BLaER1 treated with 17β-estradiol and CSF1 and Interleukin-3, amounts not matched to agents 10 nM and 100 nM (cell line): ENCODE measurements around the gene C1orf167.

Experiments
- H3K27ac ChIP-seq, 11 experiments: shearing (Covaris generic); formaldehyde crosslinking; 2 replicates each; pipeline ENCODE4 v1.8.1; 2022
- H3K27me3 ChIP-seq, 11 experiments: shearing (Covaris generic); formaldehyde crosslinking; 2 replicates each; pipeline ENCODE4 v1.8.1; 2022
- H3K36me3 ChIP-seq, 11 experiments: shearing (Covaris generic); formaldehyde crosslinking; 2 replicates each; pipeline ENCODE4 v1.8.1; 2022
- H3K4me1 ChIP-seq, 10 experiments: shearing (Covaris generic); formaldehyde crosslinking; 2 replicates each; pipeline ENCODE4 v1.8.1; 2022
- H3K4me2 ChIP-seq, 11 experiments: shearing (Covaris generic); formaldehyde crosslinking; 2 replicates each; pipeline ENCODE4 v1.8.1; 2022
- H3K4me3 ChIP-seq, 10 experiments: shearing (Covaris generic); formaldehyde crosslinking; 2 replicates each; pipeline ENCODE4 v1.8.1; 2022
- H3K9ac ChIP-seq, 11 experiments: shearing (Covaris generic); formaldehyde crosslinking; 2 replicates each; pipeline ENCODE4 v1.8.1; 2022
- H3K9me3 ChIP-seq, 11 experiments: shearing (Covaris generic); formaldehyde crosslinking; replicated peaks in 1 of 11; 2 replicates each; pipeline ENCODE4 v1.8.1; 2022
- H4K20me1 ChIP-seq, 11 experiments: shearing (Covaris generic); formaldehyde crosslinking; 2 replicates each; pipeline ENCODE4 v1.8.1; 2022
- Cebpa-rat ChIP-seq, 11 experiments: shearing (Covaris generic); IDR thresholded peaks; 2 replicates each; pipeline ENCODE4 v1.8.1; 2022

The C1orf167 gene

DNA sequence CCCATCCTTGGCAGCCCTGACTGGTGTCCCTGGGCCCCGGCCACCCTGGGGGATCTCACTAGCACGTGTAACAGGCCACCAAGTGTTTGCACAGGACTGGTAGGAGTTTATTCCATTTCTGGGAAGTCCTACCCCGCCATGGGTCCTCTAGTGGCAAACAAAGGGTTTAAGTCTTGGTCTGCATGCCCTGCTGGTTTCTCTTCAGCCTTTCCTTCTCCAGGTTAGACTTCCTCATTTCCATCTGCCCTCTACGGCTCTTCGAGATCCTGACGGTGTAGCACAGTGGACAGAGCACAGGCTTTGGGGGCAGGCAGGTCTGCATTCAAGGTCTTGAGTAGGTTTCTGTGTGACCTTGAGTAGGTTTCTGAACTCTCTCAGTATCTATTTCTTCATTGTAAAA, 23.2 kb upstream of the C1orf167 start:
- no peak for TF ChIP-seq Cebpa-rat (IDR thresholded peaks at IDR 0.05)
- Histone ChIP-seq H3K27ac (peak overlapping the region in 9 of 11 experiments; percentile 90 to 100 (median 97); a peak in 18 of 22 replicates), H3K4me2 (peak overlapping the region; percentile 86 to 99 (median 96)), H3K4me3 (no peak overlapping the region; a peak in 1 of 20 replicates), H3K9me3 (no peaks in the 10 kb centered on the region), H3K36me3 (peaks cover 0 to 7% (median 0%) of the 10 kb centered on the region in 11 experiments; a peak in 2 of 22 replicates), H3K4me1 (peaks cover 67 to 88% (median 87%) of the 10 kb centered on the region in 10 experiments), H3K9ac (peak overlapping the region in 6 of 11 experiments; percentile 4 to 98 (median 94); a peak in 10 of 22 replicates), H4K20me1 (peaks cover 0 to 43% (median 0%) of the 10 kb centered on the region in 11 experiments; a peak in 5 of 22 replicates), H3K27me3 (no peaks in the 10 kb centered on the region)

DNA sequence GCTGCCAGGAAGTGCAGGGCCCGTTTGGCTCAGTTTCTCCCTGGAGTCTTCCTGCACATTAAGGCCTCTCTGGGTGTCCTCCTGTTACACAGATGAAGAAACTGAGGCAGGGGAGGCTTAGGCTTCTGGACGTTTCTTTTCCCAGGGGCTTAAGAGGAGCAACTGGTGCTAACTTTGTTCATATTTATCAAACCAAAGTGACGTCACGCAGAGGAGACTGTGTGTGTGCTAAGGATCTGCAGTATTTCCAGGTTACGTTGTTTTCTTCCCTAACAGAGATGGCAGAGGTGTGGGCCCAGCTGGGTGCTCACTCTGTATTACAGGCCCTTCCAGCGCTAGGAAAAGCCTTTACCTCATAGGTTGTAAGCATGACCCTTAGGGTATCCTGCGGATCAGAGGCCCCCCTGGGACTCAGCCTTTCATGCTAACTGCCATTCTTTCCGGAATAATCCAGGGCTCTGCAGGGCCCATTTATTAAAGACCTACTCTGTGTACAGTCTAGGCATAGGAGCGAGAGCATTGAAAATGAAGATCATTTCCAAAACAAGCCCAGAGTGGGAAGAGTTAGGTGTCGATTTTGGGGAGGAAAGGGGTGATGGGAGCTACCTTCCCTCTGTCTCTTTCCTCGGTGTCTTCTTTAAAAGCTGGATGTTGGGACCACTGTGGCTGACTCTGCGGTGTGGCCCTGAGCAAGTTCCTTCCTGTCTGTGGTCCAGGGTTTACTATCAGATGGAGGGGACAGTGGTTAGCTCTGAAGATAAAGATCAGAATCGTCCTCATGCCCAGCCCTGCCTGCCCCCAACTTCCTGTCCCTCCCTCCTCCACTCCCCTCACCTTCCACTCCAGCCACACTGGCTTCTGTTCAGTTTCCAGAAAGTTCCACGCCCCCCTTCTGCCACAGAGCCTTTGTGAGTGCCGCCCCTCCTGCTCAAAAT, 21.5 kb upstream of the C1orf167 start:
- TF ChIP-seq Cebpa-rat (IDR thresholded peaks at IDR 0.05) = no peak
- Histone ChIP-seq H4K20me1 (peaks cover 0 to 56% (median 0%) of the 10 kb centered on the region in 11 experiments; a peak in 6 of 22 replicates), H3K27ac (peak overlapping the region in 10 of 11 experiments; percentile 3 to 100 (median 97); a peak in 20 of 22 replicates), H3K4me2 (peak overlapping the region; percentile 85 to 99 (median 96)), H3K36me3 (peaks cover 0 to 23% (median 4%) of the 10 kb centered on the region in 11 experiments; a peak in 13 of 22 replicates), H3K4me3 (peak overlapping the region in 9 of 10 experiments; percentile 17 to 61 (median 39); a peak in 15 of 20 replicates), H3K4me1 (peaks cover 63 to 82% (median 76%) of the 10 kb centered on the region in 10 experiments), H3K9me3 (no peaks in the 10 kb centered on the region), H3K9ac (peak overlapping the region in 10 of 11 experiments; percentile 37 to 98 (median 64); a peak in 19 of 22 replicates), H3K27me3 (no peaks in the 10 kb centered on the region)

DNA sequence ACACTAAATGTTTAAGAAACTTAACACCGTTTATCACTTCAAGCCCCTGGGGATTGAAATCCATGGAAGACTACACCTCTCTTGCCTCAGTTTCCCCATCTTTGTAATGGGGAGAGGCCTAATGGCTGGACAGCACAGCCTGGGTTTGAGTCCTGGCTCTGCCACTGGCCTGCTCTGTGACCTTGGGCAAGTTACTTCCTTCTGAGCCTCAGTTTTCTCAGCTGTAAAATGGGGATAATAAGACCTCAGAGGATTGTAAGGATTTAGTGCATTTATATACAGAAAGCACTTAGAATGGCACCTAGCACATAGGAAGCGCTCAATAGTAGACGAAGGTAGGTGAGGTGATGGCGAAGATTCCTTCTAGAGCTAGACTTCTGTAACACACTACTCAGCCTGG, 20.5 kb upstream of the C1orf167 start:
- H4K20me1 ChIP-seq = peaks cover 0 to 64% (median 0%) of the 10 kb centered on the region in 11 experiments; a peak in 6 of 22 replicates
- H3K4me3 ChIP-seq = peak overlapping the region in 7 of 10 experiments; percentile 30 to 61 (median 40); a peak in 14 of 20 replicates
- no peak for TF ChIP-seq Cebpa-rat (IDR thresholded peaks at IDR 0.05)
- peaks cover 60 to 88% (median 79%) of the 10 kb centered on the region in 10 experiments for H3K4me1 ChIP-seq
- H3K9ac ChIP-seq = peak overlapping the region in 9 of 11 experiments; percentile 46 to 98 (median 65); a peak in 18 of 22 replicates
- peaks cover 0 to 33% (median 13%) of the 10 kb centered on the region in 11 experiments; a peak in 16 of 22 replicates for H3K36me3 ChIP-seq
- peak overlapping the region; percentile 85 to 99 (median 96) for H3K4me2 ChIP-seq
- no peaks in the 10 kb centered on the region for H3K27me3 ChIP-seq
- H3K27ac ChIP-seq = peak overlapping the region in 10 of 11 experiments; percentile 3 to 100 (median 97); a peak in 20 of 22 replicates
- H3K9me3 ChIP-seq = no peaks in the 10 kb centered on the region

DNA sequence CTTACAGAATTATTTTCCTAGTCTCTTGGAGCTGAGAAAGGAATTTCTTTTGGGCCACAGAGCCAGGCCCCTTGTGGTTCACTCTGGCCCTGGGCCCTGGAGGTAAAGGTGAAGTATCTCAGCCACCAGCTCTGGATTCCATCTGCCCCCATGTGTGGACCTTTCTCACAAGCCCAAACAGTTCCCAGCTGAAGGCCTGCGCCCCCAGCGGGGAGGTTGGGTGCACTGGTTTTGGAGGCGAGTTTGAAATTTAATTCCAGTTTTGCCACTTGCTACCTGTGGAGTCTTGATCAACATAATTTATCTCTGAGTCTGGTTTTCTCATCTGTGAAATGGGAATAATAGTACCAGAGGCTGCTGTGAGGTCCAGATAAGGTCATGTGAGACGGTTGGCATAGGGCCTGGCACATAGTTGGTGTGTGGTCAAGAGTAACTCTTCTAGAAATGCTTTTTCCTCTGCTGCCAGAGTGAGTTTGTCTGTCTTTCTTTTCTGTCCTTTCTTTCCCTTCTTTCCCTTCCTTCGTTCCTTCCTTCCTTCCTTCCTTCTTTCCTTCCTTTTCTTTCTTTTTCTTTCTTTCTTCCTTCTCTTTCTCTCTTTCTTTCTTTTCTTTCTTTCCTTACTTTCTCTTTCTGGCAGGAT, 20.0 kb upstream of the C1orf167 start:
- Histone ChIP-seq H3K9me3 (no peaks in the 10 kb centered on the region), H3K4me3 (no peak overlapping the region), H3K4me1 (peaks cover 57 to 90% (median 81%) of the 10 kb centered on the region in 10 experiments), H4K20me1 (peaks cover 0 to 64% (median 0%) of the 10 kb centered on the region in 11 experiments; a peak in 6 of 22 replicates), H3K27me3 (no peaks in the 10 kb centered on the region), H3K36me3 (peaks cover 0 to 38% (median 19%) of the 10 kb centered on the region in 11 experiments; a peak in 17 of 22 replicates), H3K4me2 (peak overlapping the region; percentile 85 to 99 (median 96); a peak in 21 of 22 replicates), H3K9ac (peak overlapping the region in 6 of 11 experiments; percentile 29 to 98 (median 82); a peak in 6 of 22 replicates), H3K27ac (peak overlapping the region in 8 of 11 experiments; percentile 90 to 100 (median 97); a peak in 12 of 22 replicates)
- no peak for TF ChIP-seq Cebpa-rat (IDR thresholded peaks at IDR 0.05)

GRCh38 chr1:11744287-11744686, 17.7 kb upstream of the C1orf167 start:
- peaks cover 0 to 66% (median 0%) of the 10 kb centered on the region in 11 experiments; a peak in 6 of 22 replicates for H4K20me1 ChIP-seq
- TF ChIP-seq Cebpa-rat (IDR thresholded peaks at IDR 0.05) = no peak
- H3K9ac ChIP-seq = no peak overlapping the region
- H3K4me3 ChIP-seq = no peak overlapping the region
- H3K27me3 ChIP-seq = no peaks in the 10 kb centered on the region
- H3K4me2 ChIP-seq = no peak overlapping the region
- peaks cover 52 to 89% (median 80%) of the 10 kb centered on the region in 10 experiments for H3K4me1 ChIP-seq
- peaks cover 0 to 60% (median 37%) of the 10 kb centered on the region in 11 experiments; a peak in 20 of 22 replicates for H3K36me3 ChIP-seq
- H3K27ac ChIP-seq = peak overlapping the region in 1 of 11 experiments; percentile 9; a peak in 1 of 22 replicates
- no peaks in the 10 kb centered on the region for H3K9me3 ChIP-seq

GRCh38 chr1:11746092-11746491, 15.9 kb upstream of the C1orf167 start:
- Histone ChIP-seq H3K9me3 (no peaks in the 10 kb centered on the region), H3K4me2 (peak overlapping the region in 10 of 11 experiments; percentile 1 to 78 (median 54); a peak in 19 of 22 replicates), H4K20me1 (peaks cover 0 to 51% (median 0%) of the 10 kb centered on the region in 11 experiments; a peak in 7 of 22 replicates), H3K27ac (peak overlapping the region in 2 of 11 experiments; percentile 19 to 64; a peak in 2 of 22 replicates), H3K4me1 (peaks cover 34 to 71% (median 62%) of the 10 kb centered on the region in 10 experiments), H3K4me3 (no peak overlapping the region), H3K27me3 (no peaks in the 10 kb centered on the region), H3K9ac (peak overlapping the region in 2 of 11 experiments; percentile 12 to 62; a peak in 3 of 22 replicates), H3K36me3 (peaks cover 0 to 78% (median 55%) of the 10 kb centered on the region in 11 experiments; a peak in 20 of 22 replicates)
- TF ChIP-seq Cebpa-rat (IDR thresholded peaks at IDR 0.05) = no peak

GRCh38 chr1:11746795-11747487, 15.1 kb upstream of the C1orf167 start:
- H3K9me3 ChIP-seq = no peaks in the 10 kb centered on the region
- peak overlapping the region in 10 of 11 experiments; percentile 1 to 78 (median 46); a peak in 15 of 22 replicates for H3K4me2 ChIP-seq
- no peak overlapping the region for H3K4me3 ChIP-seq
- H3K27me3 ChIP-seq = no peaks in the 10 kb centered on the region
- peaks cover 0 to 82% (median 59%) of the 10 kb centered on the region in 11 experiments; a peak in 20 of 22 replicates for H3K36me3 ChIP-seq
- TF ChIP-seq Cebpa-rat (IDR thresholded peaks at IDR 0.05) = no peak
- H3K27ac ChIP-seq = peak overlapping the region in 7 of 11 experiments; percentile 8 to 71 (median 64); a peak in 8 of 22 replicates
- peak overlapping the region in 3 of 11 experiments; percentile 23 to 65 (median 36); a peak in 5 of 22 replicates for H3K9ac ChIP-seq
- peaks cover 28 to 66% (median 56%) of the 10 kb centered on the region in 10 experiments for H3K4me1 ChIP-seq
- H4K20me1 ChIP-seq = peaks cover 0 to 42% (median 0%) of the 10 kb centered on the region in 11 experiments; a peak in 7 of 22 replicates
